Esophagus muscularis mucosa (tissue), 4 donors: ENCODE results near the gene ATF7IP. TPM values are rescaled to one million over a fixed set of nuclear protein-coding genes. Genes with fewer than 3 reads are reported as not detected.
"Not testable (repeated sequence)": the region's sequence is repeated elsewhere in the genome, so short reads cannot be mapped to it uniquely, and the experiment has no call there.

ENCODE experiments used
- DNase-seq: peaks from one replicate; pipeline ENCODE4 v3.0.0-alpha.2; 2017; ENCODE audit errors: extremely low spot score
- H3K27ac ChIP-seq, 4 donors: fragments of 200-600 bp; sonication (generic); replicated peaks in 1 of 4; 1 replicate in 3 of 4; 2 replicates in 1 of 4; pipeline ENCODE4 v1.5.1; 2016 to 2019; ENCODE audit warnings: mild to moderate bottlenecking in 1 of 4
- H3K27me3 ChIP-seq, 4 donors: fragments of 200-600 bp; sonication (generic); one replicate each; pipeline versions ENCODE4 v1.5.1 to v1.6.0; 2016 to 2019
- H3K36me3 ChIP-seq, 4 donors: fragments of 200-600 bp; sonication (generic); one replicate each; pipeline ENCODE4 v1.5.1; 2016 to 2019
- H3K4me1 ChIP-seq, 4 donors: fragments of 200-600 bp; sonication (generic); one replicate each; pipeline ENCODE4 v1.5.1; 2016 to 2019
- H3K4me3 ChIP-seq, 4 donors: fragments of 200-600 bp; sonication (generic); 1 replicate in 2 of 4; 2 replicates in 2 of 4; pipeline ENCODE4 v1.5.1; 2016 to 2019; ENCODE audit warnings: mild to moderate bottlenecking in 4 of 4, moderate library complexity in 1 of 4
- H3K9me3 ChIP-seq, 4 donors: fragments of 200-600 bp; sonication (generic); 1 replicate in 3 of 4; 2 replicates in 1 of 4; pipeline ENCODE4 v1.5.1; 2016 to 2019
- CTCF ChIP-seq, 3 experiments: fragments of 200-600 bp in 2 of 3; fragments of 450-650 bp in 1 of 3; sonication (generic) in 2 of 3; IDR thresholded peaks; one replicate each; pipeline ENCODE4 v1.5.1; 2017 to 2019; ENCODE audit warnings: antibody characterized with exemption in 3 of 3, mild to moderate bottlenecking in 2 of 3, moderate library complexity in 1 of 3
- EP300 ChIP-seq: sonication (generic); formaldehyde crosslinking; IDR thresholded peaks from one replicate; pipeline ENCODE4 v1.6.1; 2017; ENCODE audit warnings: antibody characterized with exemption
- POLR2A ChIP-seq: fragments of 450-650 bp; IDR thresholded peaks from one replicate; pipeline ENCODE4 v1.6.1; 2017; ENCODE audit warnings: antibody characterized with exemption, moderate library complexity, mild to moderate bottlenecking, low read depth
- POLR2AphosphoS5 ChIP-seq, 2 donors: sonication (generic); formaldehyde crosslinking; IDR thresholded peaks; one replicate each; pipeline ENCODE4 v1.6.1; 2017; ENCODE audit warnings: antibody characterized with exemption in 2 of 2
- WGBS: methylation state at CpG from one replicate; pipeline ENCODE4 v1.1.5; 2018; 5-methylcytosine and 5-hydroxymethylcytosine counted together
- intact Hi-C: fragments of 100-400 bp; cut with DNase I; formaldehyde crosslinking; loops from one replicate; pipeline ENCODE4 v1.15.1; 2023
- total RNA-seq, 4 donors: library from RNA; depleted of rRNA; stranded (reverse); fragments of >200 nt; gene quantifications; one replicate each; pipeline versions ENCODE4 v1.1.0 to v1.2.1, GENCODE V29; 2016

The ATF7IP gene
- total RNA-seq, 4 donors from 2014 or later: 26.8 to 43.2 (median 32.8) TPM

- H3K27me3 ChIP-seq: no peaks in the 10 kb centered on the region
- no peak for DNase-seq
- TF ChIP-seq EP300 (no peak), POLR2AphosphoS5 (IDR thresholded peaks at IDR 0.05) (no peak), POLR2A (no peak), CTCF (IDR thresholded peaks at IDR 0.05) (no peak)
- 39% methylated on average over 1 of the region's 1 CpG for WGBS
- H3K4me3 ChIP-seq: no peak overlapping the region
- H3K36me3 ChIP-seq: no peaks in the 10 kb centered on the region
- peak overlapping the region in 3 of 4 donors; percentile 62 to 68 (median 64) for H3K27ac ChIP-seq
- intact Hi-C loops: no loop called here
- peaks cover 0 to 26% (median 5%) of the 10 kb centered on the region in 4 donors for H3K9me3 ChIP-seq
- H3K4me1 ChIP-seq: peaks cover 30 to 60% (median 45%) of the 10 kb centered on the region in 4 donors
Measured at GRCh38 chr12:14396071-14396470, 30.6 kb downstream of the ATF7IP start.

- TF ChIP-seq EP300: no peak
- TF ChIP-seq POLR2AphosphoS5 (IDR thresholded peaks at IDR 0.05): no peak
- no peak for TF ChIP-seq POLR2A
- TF ChIP-seq CTCF (IDR thresholded peaks at IDR 0.05): no peak
- Histone ChIP-seq H3K27me3 (no peaks in the 10 kb centered on the region), H3K36me3 (no peaks in the 10 kb centered on the region), H3K9me3 (peaks cover 0 to 29% (median 5%) of the 10 kb centered on the region in 4 donors), H3K27ac (no peak overlapping the region), H3K4me3 (no peak overlapping the region), H3K4me1 (peaks cover 30 to 42% (median 36%) of the 10 kb centered on the region in 4 donors)
- intact Hi-C loops: no loop called here
- no peak for DNase-seq
- WGBS: 94% methylated on average over 3 of the region's 3 CpGs
Measured at GRCh38 chr12:14399871-14400270, 34.4 kb downstream of the ATF7IP start.

GRCh38 chr12:14400599-14400998, 35.1 kb downstream of the ATF7IP start:
- H3K4me3 ChIP-seq: no peak overlapping the region
- H3K36me3 ChIP-seq: no peaks in the 10 kb centered on the region
- peaks cover 24 to 37% (median 29%) of the 10 kb centered on the region in 4 donors for H3K4me1 ChIP-seq
- H3K9me3 ChIP-seq: peaks cover 0 to 29% (median 5%) of the 10 kb centered on the region in 4 donors
- no peaks in the 10 kb centered on the region for H3K27me3 ChIP-seq
- intact Hi-C loops: no loop called here
- 92% methylated on average over 1 of the region's 1 CpG for WGBS
- no peak overlapping the region for H3K27ac ChIP-seq
- TF ChIP-seq POLR2A (no peak), POLR2AphosphoS5 (IDR thresholded peaks at IDR 0.05) (no peak), EP300 (no peak), CTCF (IDR thresholded peaks at IDR 0.05) (no peak)
- no peak for DNase-seq

- H3K4me3 ChIP-seq, H3K27ac ChIP-seq, intact Hi-C loops, H3K27me3 ChIP-seq, H3K36me3 ChIP-seq, DNase-seq: not testable (repeated sequence)
- peaks cover 0 to 29% (median 5%) of the 10 kb centered on the region in 4 donors for H3K9me3 ChIP-seq
- peaks cover 18 to 32% (median 27%) of the 10 kb centered on the region in 4 donors for H3K4me1 ChIP-seq
- whole genome bisulfite sequencing: 83% methylated on average over 6 of the region's 6 CpGs
Measured at GRCh38 chr12:14401267-14401666, 35.8 kb downstream of the ATF7IP start.

GRCh38 chr12:14402697-14403096, 37.2 kb downstream of the ATF7IP start:
- DNase-seq: no peak
- no peak for TF ChIP-seq EP300
- TF ChIP-seq POLR2A: no peak
- no peak for TF ChIP-seq CTCF (IDR thresholded peaks at IDR 0.05)
- TF ChIP-seq POLR2AphosphoS5 (IDR thresholded peaks at IDR 0.05): no peak
- peaks cover 20 to 31% (median 27%) of the 10 kb centered on the region in 4 donors for H3K4me1 ChIP-seq
- no peaks in the 10 kb centered on the region for H3K27me3 ChIP-seq
- no peaks in the 10 kb centered on the region for H3K36me3 ChIP-seq
- peak overlapping the region in 3 of 4 donors; percentile 7 to 47 (median 24) for H3K27ac ChIP-seq
- WGBS: 83% methylated on average over 4 of the region's 4 CpGs
- no peak overlapping the region for H3K4me3 ChIP-seq
- intact Hi-C loops: no loop called here
- H3K9me3 ChIP-seq: peaks cover 0 to 29% (median 5%) of the 10 kb centered on the region in 4 donors
